Midbrain (tissue), 1 donor: ENCODE results near the gene RCAN2.

Experiments used
- DNase-seq: peaks from one replicate; lab custom pipeline; 2025; lab: John Stamatoyannopoulos, UW

The RCAN2 gene

GRCh38 chr6:46215777-46216176 lies 275.5 kb downstream of the RCAN2 start:
- DNase-seq = no peak

- no peak for DNase-seq
Observed at GRCh38 chr6:46215213-46215612, 276.0 kb downstream of the RCAN2 start.

DNA sequence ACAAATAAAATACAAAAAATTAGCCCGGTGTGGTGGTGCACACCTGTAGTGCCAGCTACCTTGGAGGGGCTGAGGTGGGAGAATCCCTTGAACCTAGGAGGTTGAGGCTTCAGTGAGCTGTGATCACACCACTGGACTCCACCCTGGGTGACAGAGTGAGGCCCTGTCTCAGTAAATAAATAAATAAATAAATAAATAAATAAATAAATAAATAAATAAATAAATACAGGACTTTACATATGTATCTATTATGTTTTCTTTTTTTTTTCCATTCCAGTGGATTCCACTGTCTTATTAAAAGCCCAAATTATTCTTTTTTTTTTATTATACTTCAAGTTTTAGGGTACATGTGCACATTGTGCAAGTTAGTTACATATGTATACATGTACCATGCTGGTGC lies 279.3 kb downstream of the RCAN2 start:
- no peak for DNase-seq

DNA sequence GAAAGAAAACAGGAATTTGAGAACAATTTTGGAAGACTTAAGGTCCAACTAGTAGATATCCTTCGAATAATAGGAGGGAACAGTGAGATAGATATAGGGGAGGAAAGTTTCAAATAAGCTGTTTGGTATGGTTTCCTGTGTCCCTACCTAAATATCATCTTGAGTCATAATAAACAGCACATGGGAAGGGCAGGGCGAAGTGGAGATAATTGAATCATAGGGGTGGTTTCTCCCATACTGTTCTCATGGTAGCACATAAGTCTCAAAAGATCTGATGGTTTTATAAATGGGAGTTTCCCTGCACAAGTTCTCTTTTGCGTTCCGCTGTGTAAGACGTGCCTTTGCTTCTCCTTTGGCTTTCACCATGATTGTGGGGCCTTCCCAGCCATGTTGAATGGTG lies 281.0 kb downstream of the RCAN2 start:
- DNase-seq = no peak

DNA sequence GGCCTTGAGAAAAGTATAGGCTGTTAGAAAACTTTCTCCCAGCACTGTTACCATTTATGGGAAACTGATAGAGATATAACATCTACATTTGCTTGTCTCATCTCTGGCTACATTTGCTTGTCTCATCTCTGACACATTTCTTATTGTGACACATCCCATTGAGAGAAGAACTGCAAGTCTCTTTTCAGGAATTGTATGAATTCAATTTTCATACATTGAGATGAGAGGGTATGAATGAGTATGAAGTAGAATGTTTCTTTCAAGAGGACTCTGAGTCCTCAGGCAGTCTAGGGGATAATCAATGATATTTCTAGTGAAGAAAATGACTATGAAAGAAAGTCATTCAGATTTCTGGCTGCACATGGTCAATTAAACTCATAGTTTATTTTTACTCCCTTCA lies 282.9 kb downstream of the RCAN2 start:
- DNase-seq = no peak

DNA sequence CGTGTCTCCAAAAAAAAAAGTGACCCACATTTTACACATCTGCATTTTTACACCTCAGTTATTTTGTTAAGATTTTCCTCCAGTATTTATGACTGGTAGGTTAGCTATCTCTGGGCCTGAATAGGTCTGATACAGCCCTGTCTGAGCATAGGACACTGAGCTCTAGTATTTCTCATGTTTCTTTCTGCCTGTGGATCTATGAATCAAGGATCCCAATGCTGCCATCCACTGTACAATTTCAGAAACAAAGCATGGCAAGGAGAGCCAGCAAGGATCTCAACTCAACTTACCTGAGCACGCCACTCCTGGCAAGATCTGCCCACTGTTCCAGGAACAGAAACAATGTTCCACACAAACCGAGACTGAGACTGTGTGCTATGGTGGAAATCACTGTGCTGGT lies 284.1 kb downstream of the RCAN2 start:
- DNase-seq = no peak

GRCh38 chr6:46204880-46205650 lies 286.2 kb downstream of the RCAN2 start:
- no peak for DNase-seq

- DNase-seq = no peak
Observed at GRCh38 chr6:46203391-46204177, 287.7 kb downstream of the RCAN2 start.

GRCh38 chr6:46201702-46202101 lies 289.5 kb downstream of the RCAN2 start:
- no peak for DNase-seq

GRCh38 chr6:46199387-46199786 lies 291.9 kb downstream of the RCAN2 start:
- DNase-seq = no peak

DNA sequence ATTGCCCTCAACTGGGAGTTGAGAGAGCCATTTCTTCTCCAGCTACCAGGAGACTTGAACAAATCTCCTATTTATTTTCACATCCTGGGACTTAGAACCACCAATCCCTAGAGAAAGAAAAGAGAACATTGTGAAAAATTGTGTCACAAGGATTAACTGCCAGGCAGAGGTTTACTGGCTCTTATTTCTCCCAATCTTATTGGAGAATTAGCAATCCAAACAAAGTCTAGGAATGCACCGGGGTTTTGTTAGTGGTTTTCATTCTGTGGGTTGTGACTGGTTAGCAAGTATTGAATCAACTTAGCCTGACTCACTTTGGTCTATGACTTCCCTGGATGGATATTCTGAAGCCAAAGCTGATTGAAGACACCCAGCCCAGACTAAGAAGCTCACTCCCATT lies 299.3 kb downstream of the RCAN2 start:
- no peak for DNase-seq

DNA sequence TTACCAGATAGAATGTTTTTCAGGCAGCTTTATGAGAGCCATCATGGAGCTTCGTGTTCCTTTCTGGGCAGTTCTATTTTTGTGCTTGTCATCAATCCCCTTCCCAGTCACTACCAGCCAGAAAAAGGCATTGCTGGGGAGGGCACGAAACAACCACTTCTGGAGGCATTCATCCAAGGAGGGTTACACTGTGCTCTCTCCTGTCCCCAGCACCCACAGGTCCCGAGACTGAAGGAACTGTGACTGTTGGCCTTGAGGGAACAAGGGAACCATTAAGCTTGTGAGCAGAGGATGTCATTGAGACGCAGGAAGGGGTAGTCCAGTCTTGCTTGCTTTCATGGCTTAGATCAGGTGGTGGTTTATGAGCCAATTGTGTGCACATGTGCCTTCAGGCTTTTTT lies 300.4 kb downstream of the RCAN2 start:
- no peak for DNase-seq

- no peak for DNase-seq
Observed at GRCh38 chr6:46189726-46190125, 301.5 kb downstream of the RCAN2 start.

DNA sequence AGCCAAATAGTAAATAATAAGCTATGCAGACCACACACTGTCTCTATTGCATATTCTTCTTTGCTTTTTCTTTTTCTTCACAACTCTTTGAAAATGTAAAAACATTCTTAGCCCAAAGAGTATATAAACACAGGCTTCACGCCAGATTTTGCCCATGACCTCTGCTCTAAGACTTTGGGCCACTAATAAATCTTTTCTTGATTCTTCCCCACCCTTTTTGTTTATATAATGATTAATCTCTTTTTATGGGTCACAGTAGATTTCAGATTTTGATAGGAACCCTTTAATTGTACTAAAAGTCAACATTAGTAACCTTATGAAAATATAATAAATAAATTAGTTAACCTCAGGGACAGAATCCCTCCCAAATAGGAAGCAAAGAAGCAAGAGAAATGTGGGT lies 304.7 kb downstream of the RCAN2 start:
- no peak for DNase-seq

- DNase-seq = no peak
Observed at GRCh38 chr6:46184114-46184513, 307.1 kb downstream of the RCAN2 start.

DNA sequence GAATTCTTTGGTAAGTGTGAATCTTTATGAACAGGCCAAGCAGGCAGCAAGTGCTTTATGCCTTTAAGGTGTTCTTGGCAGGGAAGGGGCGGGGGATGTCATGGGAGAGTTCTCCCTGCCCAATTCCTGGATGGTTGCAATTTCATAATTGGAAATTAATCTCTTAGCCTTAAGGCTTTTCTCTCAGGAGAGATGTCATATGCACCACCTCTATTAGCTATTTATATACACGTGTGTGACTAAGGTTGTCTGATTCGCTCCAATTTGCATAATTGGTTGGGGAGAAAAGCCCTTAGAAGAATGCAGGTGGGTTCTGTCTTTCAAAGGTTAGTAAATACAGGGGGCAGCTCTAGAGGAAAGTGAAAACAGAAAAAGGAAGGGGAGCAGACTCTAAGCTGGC lies 315.3 kb downstream of the RCAN2 start:
- DNase-seq = no peak

- DNase-seq = no peak
Observed at GRCh38 chr6:46175446-46175845, 315.8 kb downstream of the RCAN2 start.

DNA sequence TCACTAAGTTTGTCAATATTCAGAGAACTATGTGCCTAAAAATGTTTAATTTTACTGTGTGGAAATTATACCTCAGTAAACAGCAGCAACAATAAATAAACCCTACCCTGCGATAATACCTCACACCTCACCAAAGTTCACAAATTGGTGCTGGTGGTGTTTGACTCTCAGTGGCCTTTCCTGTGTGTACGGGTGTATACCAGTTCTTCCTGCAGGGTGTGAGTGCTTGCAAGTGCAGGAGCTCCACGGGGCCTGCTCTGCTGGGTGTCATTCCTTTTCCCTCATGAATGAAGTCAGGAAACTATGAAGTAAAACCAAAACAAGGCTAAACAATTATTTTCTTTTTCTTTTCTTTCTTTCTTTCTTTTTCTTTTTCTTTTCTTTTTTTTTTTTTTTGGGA lies 316.3 kb downstream of the RCAN2 start:
- DNase-seq = no peak

GRCh38 chr6:46172176-46172575 lies 319.1 kb downstream of the RCAN2 start:
- peak; percentile 56 for DNase-seq
